Urinary bladder (tissue), 4 donors: ENCODE data around the gene ZCCHC14. TPM values are rescaled to one million over a fixed set of nuclear protein-coding genes. Genes with fewer than 3 reads are reported as not detected.

Source experiments
- DNase-seq: peaks from one replicate; pipeline ENCODE4 v3.0.0-alpha.2; 2015; ENCODE audit errors: extremely low spot score
- H3K27ac ChIP-seq: one replicate; pipeline ENCODE4 v1.5.1; 2013; ENCODE audit warnings: low read depth, mild to moderate bottlenecking, moderate library complexity
- H3K36me3 ChIP-seq: one replicate; pipeline ENCODE4 v1.6.1; 2013; ENCODE audit warnings: mild to moderate bottlenecking, moderate library complexity; ENCODE audit not compliant: insufficient read depth
- H3K4me1 ChIP-seq: one replicate; pipeline ENCODE4 v1.6.1; 2013; ENCODE audit warnings: mild to moderate bottlenecking, moderate library complexity; ENCODE audit not compliant: insufficient read depth
- H3K4me3 ChIP-seq: one replicate; pipeline ENCODE4 v1.5.1; 2013; ENCODE audit warnings: low read depth, low read length
- WGBS: extraction: QIAGEN DNeasy Blood & Tissue Kit; methylation state at CpG from one replicate; pipeline ENCODE4 v1.1.7; 2013; 5-methylcytosine and 5-hydroxymethylcytosine counted together
- polyA plus RNA-seq: library from polyadenylated mRNA; stranded (reverse); fragments of 200-250 nt; gene quantifications from one replicate; pipeline ENCODE4 v1.2.3, GENCODE V29; 2013
- total RNA-seq: library from RNA; depleted of rRNA; stranded (reverse); fragments of >200 nt; gene quantifications from one replicate; pipeline ENCODE4 v1.2.3, GENCODE V29; 2014
- donor health status: healthy with polysubstance abuse.
- donor health status: healthy.

ZCCHC14 gene
- total and polyA plus RNA-seq, 2 donors: 16.6 to 36.1 TPM

DNA sequence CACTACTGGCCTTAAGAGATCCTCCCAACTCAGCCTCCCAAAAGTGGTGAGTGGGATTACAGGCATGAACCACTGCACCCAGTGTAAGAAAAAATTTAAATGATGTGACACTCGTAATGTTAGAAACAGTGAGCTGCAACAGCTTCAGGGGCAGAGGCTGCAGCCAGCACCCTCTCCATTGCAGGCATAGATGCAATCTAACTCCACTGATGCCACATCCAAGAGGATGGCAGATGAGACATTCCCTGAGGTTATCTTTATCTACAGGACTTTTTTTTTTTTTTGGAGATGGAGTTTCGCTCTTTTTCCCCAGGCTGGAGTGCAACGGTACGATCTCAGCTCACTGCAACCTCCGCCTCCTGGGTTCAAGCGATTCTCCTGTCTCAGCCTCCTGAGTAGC lies 19.9 kb downstream of the ZCCHC14 start:
- Histone ChIP-seq H3K36me3 (no peaks in the 10 kb centered on the region), H3K4me1 (peaks cover 2% of the 10 kb centered on the region), H3K4me3 (no peak overlapping the region), H3K27ac (no peak overlapping the region)
- WGBS: 97% methylated on average over 6 of the region's 6 CpGs
- DNase-seq: no peak

GRCh38 chr16:87472142-87472778 lies 20.6 kb downstream of the ZCCHC14 start:
- no peak for DNase-seq
- Histone ChIP-seq H3K4me3 (no peak overlapping the region), H3K36me3 (no peaks in the 10 kb centered on the region), H3K27ac (no peak overlapping the region), H3K4me1 (peaks cover 2% of the 10 kb centered on the region)
- 89% methylated on average over 22 of the region's 22 CpGs for WGBS

DNA sequence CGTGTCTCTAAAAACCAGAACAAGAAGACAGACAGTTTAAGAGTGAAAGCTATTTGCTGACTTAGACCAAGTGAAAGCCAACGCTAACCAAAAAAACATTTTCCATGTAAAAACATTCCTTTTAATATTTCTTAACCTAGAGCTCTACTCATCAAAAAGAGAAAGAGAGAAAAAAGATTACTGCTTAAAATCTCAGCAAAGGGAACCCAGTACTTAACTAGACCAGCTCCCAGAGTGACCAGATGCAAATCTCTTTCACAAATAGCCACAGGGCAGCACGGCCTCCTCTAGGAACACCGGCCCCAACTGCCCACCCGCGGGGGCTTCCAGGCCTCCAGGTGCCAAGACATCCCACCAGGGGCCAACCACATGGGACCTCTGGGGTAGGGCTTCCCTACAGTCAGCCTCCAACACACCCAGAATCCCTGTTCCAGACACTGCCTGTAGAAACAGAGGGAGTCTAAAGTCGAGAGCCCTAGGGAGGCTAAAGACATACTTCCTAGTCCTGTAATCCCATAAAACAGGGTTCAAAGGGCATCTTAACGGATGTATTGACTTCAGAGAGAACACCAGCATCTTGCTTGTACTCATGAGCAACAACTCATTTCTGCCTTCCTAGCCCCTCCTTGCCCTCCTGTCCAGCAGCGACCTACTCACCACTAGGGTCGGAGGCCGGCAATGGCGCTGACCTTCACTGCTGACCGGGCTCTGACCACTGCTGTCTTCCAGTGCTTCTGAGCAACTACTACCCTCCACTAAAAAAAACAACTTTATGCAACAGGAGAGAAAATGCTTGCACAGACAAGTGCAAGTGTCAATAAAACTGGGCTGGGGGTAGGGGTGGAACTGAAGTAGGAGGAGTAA lies 21.3 kb downstream of the ZCCHC14 start:
- Histone ChIP-seq H3K4me3 (no peak overlapping the region), H3K36me3 (no peaks in the 10 kb centered on the region), H3K27ac (peak overlapping the region; percentile 73), H3K4me1 (peaks cover 2% of the 10 kb centered on the region)
- no peak for DNase-seq
- WGBS: 61% methylated on average over 13 of the region's 13 CpGs

- no peak overlapping the region for H3K4me3 ChIP-seq
- DNase-seq: no peak
- no peaks in the 10 kb centered on the region for H3K36me3 ChIP-seq
- H3K4me1 ChIP-seq: peaks cover 5% of the 10 kb centered on the region
- no peak overlapping the region for H3K27ac ChIP-seq
- 51% methylated on average over 3 of the region's 3 CpGs for WGBS
Measured at GRCh38 chr16:87470332-87470731, 22.5 kb downstream of the ZCCHC14 start.

DNA sequence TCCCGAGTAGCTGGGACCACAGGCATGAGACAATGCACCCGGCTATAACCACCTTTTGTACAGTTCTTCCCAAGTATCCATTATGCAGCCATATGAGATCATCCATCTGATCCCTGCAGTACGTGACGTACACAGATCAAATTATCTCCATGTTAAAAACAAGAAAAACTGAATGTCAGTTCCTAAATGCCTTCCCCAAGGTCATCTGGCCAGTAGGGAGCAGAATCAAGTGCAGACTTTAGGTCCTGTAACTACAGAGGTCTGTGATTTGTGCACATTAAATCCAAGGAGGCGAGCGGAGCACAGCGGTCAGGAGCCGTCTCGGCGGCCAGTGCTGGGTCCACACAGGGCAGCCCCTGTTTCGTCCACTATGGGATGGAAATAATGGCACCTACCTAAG lies 23.7 kb downstream of the ZCCHC14 start:
- no peak for DNase-seq
- 86% methylated on average over 11 of the region's 11 CpGs for WGBS

DNA sequence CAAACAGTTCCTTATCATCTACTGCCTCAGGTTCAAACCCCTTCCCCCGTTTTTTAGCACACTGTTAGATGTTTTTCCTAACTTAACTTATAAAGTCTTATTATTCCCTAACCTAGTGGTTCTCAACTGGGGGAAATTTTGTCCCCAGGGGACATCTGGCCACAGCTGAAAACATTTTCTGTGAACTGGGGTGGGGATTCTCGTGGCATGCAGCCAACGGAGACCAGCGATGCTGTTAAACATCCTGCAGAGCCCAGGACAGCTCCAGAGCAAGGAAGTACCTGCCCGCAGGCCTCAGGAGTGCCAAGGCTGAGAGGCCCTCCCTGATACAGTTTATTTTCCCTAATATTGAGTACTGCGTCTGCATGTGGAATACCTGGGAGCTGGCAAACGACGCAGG lies 24.3 kb downstream of the ZCCHC14 start:
- 73% methylated on average over 8 of the region's 8 CpGs for WGBS
- no peak for DNase-seq
- no peak overlapping the region for H3K4me3 ChIP-seq
- no peak overlapping the region for H3K27ac ChIP-seq
- H3K36me3 ChIP-seq: no peaks in the 10 kb centered on the region
- peaks cover 5% of the 10 kb centered on the region for H3K4me1 ChIP-seq

More for the DNA sequence above, 23.7 kb downstream of the ZCCHC14 start:
- Histone ChIP-seq H3K36me3 (no peaks in the 10 kb centered on the region), H3K4me3 (no peak overlapping the region), H3K4me1 (peaks cover 5% of the 10 kb centered on the region), H3K27ac (no peak overlapping the region)

- 79% methylated on average over 8 of the region's 8 CpGs for WGBS
- no peak for DNase-seq
- Histone ChIP-seq H3K4me3 (no peak overlapping the region), H3K27ac (no peak overlapping the region), H3K36me3 (no peaks in the 10 kb centered on the region), H3K4me1 (peaks cover 5% of the 10 kb centered on the region)
Measured at GRCh38 chr16:87466975-87467501, 25.8 kb downstream of the ZCCHC14 start.

DNA sequence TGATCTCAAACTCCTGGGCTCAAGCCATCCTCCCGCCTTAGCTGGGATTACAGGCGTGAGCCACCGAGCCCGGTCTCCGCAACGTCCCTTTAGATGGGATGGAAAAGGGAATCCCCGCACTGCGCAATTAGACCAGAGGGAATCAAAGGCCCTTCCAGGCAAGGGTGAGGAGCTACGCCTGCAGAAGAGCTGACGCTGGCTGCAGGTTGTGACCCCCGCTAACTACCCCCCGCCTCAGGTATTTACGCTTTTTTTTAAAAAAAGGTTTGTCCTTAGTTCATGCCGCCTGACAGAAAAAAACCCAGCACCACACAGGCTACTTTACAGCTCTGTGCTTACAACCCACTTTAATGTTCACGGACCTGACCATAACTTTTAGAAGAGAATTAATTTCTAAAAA lies 26.9 kb downstream of the ZCCHC14 start:
- H3K27ac ChIP-seq: peak overlapping the region; percentile 64
- no peak for DNase-seq
- peaks cover 2% of the 10 kb centered on the region for H3K4me1 ChIP-seq
- no peak overlapping the region for H3K4me3 ChIP-seq
- no peaks in the 10 kb centered on the region for H3K36me3 ChIP-seq
- WGBS: 76% methylated on average over 15 of the region's 15 CpGs

DNA sequence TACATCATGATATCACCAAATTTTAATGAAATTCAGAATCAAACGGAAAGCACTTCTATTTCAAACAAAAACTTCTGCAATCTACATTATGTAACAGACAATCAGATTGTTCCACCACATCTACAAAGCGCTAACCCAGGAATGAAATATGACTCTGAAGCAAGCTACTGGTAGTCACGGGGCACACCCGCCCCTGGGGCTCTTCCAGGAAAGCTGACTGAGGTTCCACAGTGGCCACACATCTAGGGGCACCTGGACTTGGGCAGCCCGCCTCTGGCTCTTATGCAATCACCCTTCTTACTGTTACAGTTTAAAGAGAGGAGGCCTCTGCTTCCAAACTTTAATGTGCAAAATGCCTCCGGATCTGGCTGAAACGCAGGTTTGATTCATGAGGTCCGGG lies 27.5 kb downstream of the ZCCHC14 start:
- Histone ChIP-seq H3K4me3 (no peak overlapping the region), H3K36me3 (no peaks in the 10 kb centered on the region), H3K4me1 (peaks cover 2% of the 10 kb centered on the region), H3K27ac (peak overlapping the region; percentile 88)
- WGBS: 12% methylated on average over 8 of the region's 8 CpGs
- DNase-seq: no peak

DNA sequence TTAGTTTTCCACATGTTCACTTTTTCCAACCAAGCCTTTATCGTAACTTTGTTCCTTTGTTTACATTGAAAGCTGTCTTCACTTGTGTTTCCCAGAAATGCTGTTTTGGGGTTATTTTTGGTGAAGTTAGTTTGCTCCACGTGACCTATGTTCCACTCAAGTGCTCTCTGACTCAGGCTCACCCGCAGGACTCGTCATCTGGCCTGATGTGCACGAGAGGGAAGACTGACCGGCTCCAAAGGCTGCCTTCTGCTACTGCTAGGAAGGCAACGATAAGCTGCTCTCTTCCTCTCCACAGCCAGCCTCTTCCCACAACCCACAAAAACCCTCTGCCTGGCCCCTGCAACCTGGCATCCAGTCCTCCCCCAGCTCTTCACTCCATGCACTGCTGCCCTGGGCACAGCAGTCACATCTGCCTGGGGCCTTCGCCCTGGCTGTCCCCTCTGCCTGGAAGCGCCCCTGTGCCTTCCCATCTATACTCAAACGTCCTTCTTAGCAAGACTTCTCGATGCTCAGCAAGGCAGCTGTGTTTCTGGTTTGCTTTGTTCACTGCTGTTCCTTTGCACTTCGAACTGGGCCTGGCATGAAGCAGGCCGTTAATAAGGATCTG lies 28.0 kb downstream of the ZCCHC14 start:
- H3K27ac ChIP-seq: peak overlapping the region; percentile 88
- H3K4me3 ChIP-seq: no peak overlapping the region
- H3K36me3 ChIP-seq: no peaks in the 10 kb centered on the region
- 11% methylated on average over 13 of the region's 13 CpGs for WGBS
- H3K4me1 ChIP-seq: peaks cover 2% of the 10 kb centered on the region
- DNase-seq: no peak

- no peak for DNase-seq
- H3K4me3 ChIP-seq: no peak overlapping the region
Measured at GRCh38 chr16:87463722-87464690, 28.8 kb downstream of the ZCCHC14 start.

GRCh38 chr16:87461466-87461991 lies 31.3 kb downstream of the ZCCHC14 start:
- no peaks in the 10 kb centered on the region for H3K36me3 ChIP-seq
- WGBS: 33% methylated on average over 11 of the region's 11 CpGs
- peaks cover 2% of the 10 kb centered on the region for H3K4me1 ChIP-seq
- no peak overlapping the region for H3K4me3 ChIP-seq
- peak; percentile 43 for DNase-seq
- H3K27ac ChIP-seq: no peak overlapping the region

More at GRCh38 chr16:87463722-87464690, 28.8 kb downstream of the ZCCHC14 start:
- H3K4me1 ChIP-seq: peaks cover 2% of the 10 kb centered on the region
- 47% methylated on average over 22 of the region's 22 CpGs for WGBS
- H3K27ac ChIP-seq: peak overlapping the region; percentile 88
- H3K36me3 ChIP-seq: no peaks in the 10 kb centered on the region
